ENCODE results near the gene LRRC2. TPM values are rescaled to one million over a fixed set of nuclear protein-coding genes. Genes with fewer than 3 reads are reported as not detected.
"Not testable (repeated sequence)": the region's sequence is repeated elsewhere in the genome, so short reads cannot be mapped to it uniquely, and the experiment has no call there.

The LRRC2 gene
- total and polyA plus RNA-seq, 2 experiments from 2014 or later, result 0.60 to 4.4 TPM

- Histone ChIP-seq H3K9me3 (ENCODE audit: low read depth) (no peaks in the 10 kb centered on the region), H3K79me2 (no peaks in the 10 kb centered on the region), H3K36me3 (replicated peaks; ENCODE audit: insufficient read depth, low read depth) (no peaks in the 10 kb centered on the region), H3K27me3 (no peaks in the 10 kb centered on the region), H4K20me1 (ENCODE audit: insufficient read depth, poor library complexity, severe bottlenecking) (no peaks in the 10 kb centered on the region), H3K4me2 (no peak overlapping the region), H2AFZ (no peak overlapping the region), H3K9me2 (replicated peaks; ENCODE audit: insufficient read depth) (no peaks in the 10 kb centered on the region), H3K4me3 (no peak overlapping the region), H3K27ac (peak overlapping the region; percentile 21), H3K4me1 (ENCODE audit: insufficient read depth) (peaks cover 7% of the 10 kb centered on the region)
- 64% methylated on average over 4 of the region's 4 CpGs for WGBS (ENCODE audit: low lambda C conversion rate, missing lambda C conversion rate)
- no peak for TF ChIP-seq CTCF (IDR thresholded peaks at IDR 0.05; ENCODE audit: poor library complexity)
- TF ChIP-seq EZH2phosphoT487 (IDR thresholded peaks at IDR 0.05; ENCODE audit: low read depth, severe bottlenecking, unreplicated experiment), result no peak
- no peak for TF ChIP-seq EZH2 (IDR thresholded peaks at IDR 0.05; ENCODE audit: borderline replicate concordance)
- DNase-seq (ENCODE audit: low spot score), result no peak
Observed at GRCh38 chr3:46549408-46549904, 16.6 kb downstream of the LRRC2 start.

GRCh38 chr3:46548611-46549010, 17.5 kb downstream of the LRRC2 start:
- H3K27ac ChIP-seq; H3K9me3 ChIP-seq (ENCODE audit: low read depth); DNase-seq (ENCODE audit: low spot score); H3K27me3 ChIP-seq; H3K4me1 ChIP-seq (ENCODE audit: insufficient read depth); H3K36me3 ChIP-seq (replicated peaks; ENCODE audit: insufficient read depth, low read depth); H4K20me1 ChIP-seq (ENCODE audit: insufficient read depth, poor library complexity, severe bottlenecking); H3K4me3 ChIP-seq; H2AFZ ChIP-seq; H3K4me2 ChIP-seq; H3K9me2 ChIP-seq (replicated peaks; ENCODE audit: insufficient read depth); H3K79me2 ChIP-seq: not testable (repeated sequence)
- 94% methylated on average over 3 of the region's 3 CpGs for WGBS (ENCODE audit: low lambda C conversion rate, missing lambda C conversion rate)

GRCh38 chr3:46546896-46547440, 19.1 kb downstream of the LRRC2 start:
- Histone ChIP-seq H3K36me3 (replicated peaks; ENCODE audit: insufficient read depth, low read depth) (no peaks in the 10 kb centered on the region), H3K9me3 (ENCODE audit: low read depth) (no peaks in the 10 kb centered on the region), H4K20me1 (ENCODE audit: insufficient read depth, poor library complexity, severe bottlenecking) (no peaks in the 10 kb centered on the region), H3K4me1 (ENCODE audit: insufficient read depth) (peaks cover 7% of the 10 kb centered on the region), H3K27me3 (no peaks in the 10 kb centered on the region), H3K9me2 (replicated peaks; ENCODE audit: insufficient read depth) (no peaks in the 10 kb centered on the region), H3K27ac (no peak overlapping the region), H3K4me3 (no peak overlapping the region), H3K79me2 (no peaks in the 10 kb centered on the region), H2AFZ (no peak overlapping the region), H3K4me2 (no peak overlapping the region)
- DNase-seq (ENCODE audit: low spot score), result no peak
- 75% methylated on average over 1 of the region's 1 CpG for WGBS (ENCODE audit: low lambda C conversion rate, missing lambda C conversion rate)
- TF ChIP-seq CTCF (IDR thresholded peaks at IDR 0.05; ENCODE audit: poor library complexity), result no peak
- no peak for TF ChIP-seq EZH2 (IDR thresholded peaks at IDR 0.05; ENCODE audit: borderline replicate concordance)
- no peak for TF ChIP-seq EZH2phosphoT487 (IDR thresholded peaks at IDR 0.05; ENCODE audit: low read depth, severe bottlenecking, unreplicated experiment)

- H3K27me3 ChIP-seq, result no peaks in the 10 kb centered on the region
- H3K36me3 ChIP-seq (replicated peaks; ENCODE audit: insufficient read depth, low read depth), result no peaks in the 10 kb centered on the region
- no peak overlapping the region for H2AFZ ChIP-seq
- H3K79me2 ChIP-seq, result no peaks in the 10 kb centered on the region
- WGBS (ENCODE audit: low lambda C conversion rate, missing lambda C conversion rate), result 59% methylated on average over 6 of the region's 6 CpGs
- peaks cover 7% of the 10 kb centered on the region for H3K4me1 ChIP-seq (ENCODE audit: insufficient read depth)
- no peak for DNase-seq (ENCODE audit: low spot score)
- no peak overlapping the region for H3K4me3 ChIP-seq
- no peaks in the 10 kb centered on the region for H3K9me3 ChIP-seq (ENCODE audit: low read depth)
- no peak for TF ChIP-seq CTCF (IDR thresholded peaks at IDR 0.05; ENCODE audit: poor library complexity)
- TF ChIP-seq EZH2 (IDR thresholded peaks at IDR 0.05; ENCODE audit: borderline replicate concordance), result no peak
- H3K4me2 ChIP-seq, result no peak overlapping the region
- no peaks in the 10 kb centered on the region for H3K9me2 ChIP-seq (replicated peaks; ENCODE audit: insufficient read depth)
- no peaks in the 10 kb centered on the region for H4K20me1 ChIP-seq (ENCODE audit: insufficient read depth, poor library complexity, severe bottlenecking)
- H3K27ac ChIP-seq, result no peak overlapping the region
Observed at GRCh38 chr3:46545818-46546630, 20.1 kb downstream of the LRRC2 start.
